ENCODE data around the gene DMD. TPM values are rescaled to one million over a fixed set of nuclear protein-coding genes. Genes with fewer than 3 reads are reported as not detected.

The DMD gene
- total RNA-seq, 1 donor from 2014 or later, result 23.9 TPM

- no peaks in the 10 kb centered on the region for H3K27me3 Mint-ChIP-seq
- peaks cover 3% of the 10 kb centered on the region for H3K36me3 Mint-ChIP-seq (ENCODE audit: insufficient read depth)
- no peak overlapping the region for H3K27ac Mint-ChIP-seq
- peaks cover 1% of the 10 kb centered on the region for H3K4me1 Mint-ChIP-seq (ENCODE audit: low read depth)
- DNase-seq (ENCODE audit: low spot score, unreplicated experiment), result no peak
- peak; percentile 45 for TF ChIP-seq CTCF (IDR thresholded peaks at IDR 0.05; ENCODE audit: unreplicated experiment)
- peaks cover 12% of the 10 kb centered on the region for H3K9me3 Mint-ChIP-seq (ENCODE audit: low read depth)
- no peak overlapping the region for H3K4me3 Mint-ChIP-seq (ENCODE audit: low read depth)
Observed at GRCh38 chrX:31213941-31214340, 1997.4 kb downstream of the DMD start.

GRCh38 chrX:31212856-31213748 is 1998.2 kb downstream of the DMD start:
- peak overlapping the region; percentile 20 for H3K27ac Mint-ChIP-seq
- peaks cover 1% of the 10 kb centered on the region for H3K4me1 Mint-ChIP-seq (ENCODE audit: low read depth)
- H3K27me3 Mint-ChIP-seq, result no peaks in the 10 kb centered on the region
- H3K9me3 Mint-ChIP-seq (ENCODE audit: low read depth), result peaks cover 12% of the 10 kb centered on the region
- TF ChIP-seq CTCF (IDR thresholded peaks at IDR 0.05; ENCODE audit: unreplicated experiment), result no peak
- DNase-seq (ENCODE audit: low spot score, unreplicated experiment), result no peak
- H3K4me3 Mint-ChIP-seq (ENCODE audit: low read depth), result no peak overlapping the region
- peaks cover 6% of the 10 kb centered on the region for H3K36me3 Mint-ChIP-seq (ENCODE audit: insufficient read depth)

- H3K36me3 Mint-ChIP-seq (ENCODE audit: insufficient read depth), result peaks cover 7% of the 10 kb centered on the region
- H3K4me1 Mint-ChIP-seq (ENCODE audit: low read depth), result peaks cover 1% of the 10 kb centered on the region
- TF ChIP-seq CTCF (IDR thresholded peaks at IDR 0.05; ENCODE audit: unreplicated experiment), result no peak
- no peak overlapping the region for H3K27ac Mint-ChIP-seq
- DNase-seq (ENCODE audit: low spot score, unreplicated experiment), result no peak
- peaks cover 6% of the 10 kb centered on the region for H3K9me3 Mint-ChIP-seq (ENCODE audit: low read depth)
- no peaks in the 10 kb centered on the region for H3K27me3 Mint-ChIP-seq
- H3K4me3 Mint-ChIP-seq (ENCODE audit: low read depth), result no peak overlapping the region
Observed at GRCh38 chrX:31209005-31209628, 2002.2 kb downstream of the DMD start.

- peaks cover 25% of the 10 kb centered on the region for H3K36me3 Mint-ChIP-seq (ENCODE audit: insufficient read depth)
- no peak for TF ChIP-seq CTCF (IDR thresholded peaks at IDR 0.05; ENCODE audit: unreplicated experiment)
- H3K4me3 Mint-ChIP-seq (ENCODE audit: low read depth), result no peak overlapping the region
- no peak overlapping the region for H3K27ac Mint-ChIP-seq
- peaks cover 21% of the 10 kb centered on the region for H3K9me3 Mint-ChIP-seq (ENCODE audit: low read depth)
- peaks cover 12% of the 10 kb centered on the region for H3K4me1 Mint-ChIP-seq (ENCODE audit: low read depth)
- no peak for DNase-seq (ENCODE audit: low spot score, unreplicated experiment)
- no peaks in the 10 kb centered on the region for H3K27me3 Mint-ChIP-seq
Observed at GRCh38 chrX:31201503-31201902, 2009.8 kb downstream of the DMD start.

- Mint-ChIP-seq H3K36me3 (ENCODE audit: insufficient read depth) (peaks cover 27% of the 10 kb centered on the region), H3K9me3 (ENCODE audit: low read depth) (peaks cover 26% of the 10 kb centered on the region), H3K27me3 (no peaks in the 10 kb centered on the region), H3K27ac (no peak overlapping the region), H3K4me3 (ENCODE audit: low read depth) (no peak overlapping the region), H3K4me1 (ENCODE audit: low read depth) (peaks cover 12% of the 10 kb centered on the region)
- TF ChIP-seq CTCF (IDR thresholded peaks at IDR 0.05; ENCODE audit: unreplicated experiment), result no peak
- no peak for DNase-seq (ENCODE audit: low spot score, unreplicated experiment)
Observed at GRCh38 chrX:31200430-31200829, 2010.9 kb downstream of the DMD start.
